GM23338 (cell line): ENCODE results near the gene GOSR2. TPM values are rescaled to one million over a fixed set of nuclear protein-coding genes. Genes with fewer than 3 reads are reported as not detected.

ENCODE experiments used
- ATAC-seq: fragments of 200-7000 bp; cut with Tn5 transposase; 3 replicates; pipeline ENCODE4 v1.9.1; 2020
- DNase-seq: peaks from one replicate; pipeline ENCODE4 v3.0.0-alpha.2; 2015; ENCODE audit warnings: low spot score
- H2AFZ ChIP-seq: fragments of 200-600 bp; sonication (generic); 2 replicates; pipeline ENCODE4 v1.8.0; 2016; ENCODE audit warnings: antibody characterized with exemption, mild to moderate bottlenecking, moderate library complexity
- H3F3A ChIP-seq: fragments of 200-600 bp; sonication (generic); replicated peaks from 2 replicates; pipeline ENCODE4 v1.8.0; 2017; ENCODE audit warnings: antibody characterized with exemption, mixed run types, low read depth
- H3K27ac ChIP-seq: fragments of 200-600 bp; sonication (generic); 2 replicates; pipeline ENCODE4 v1.6.1; 2016; ENCODE audit warnings: low read depth
- H3K27me3 ChIP-seq: fragments of 200-600 bp; sonication (generic); 2 replicates; pipeline ENCODE4 v1.8.0; 2016; ENCODE audit warnings: mild to moderate bottlenecking, mixed run types, moderate library complexity; ENCODE audit not compliant: insufficient read depth
- H3K36me3 ChIP-seq: fragments of 200-600 bp; sonication (generic); 2 replicates; pipeline ENCODE4 v1.8.0; 2016; ENCODE audit warnings: mild to moderate bottlenecking; ENCODE audit not compliant: insufficient read depth
- H3K4me1 ChIP-seq: fragments of 200-600 bp; sonication (generic); 2 replicates; pipeline ENCODE4 v1.8.0; 2016; ENCODE audit warnings: mild to moderate bottlenecking, moderate library complexity; ENCODE audit not compliant: insufficient read depth
- H3K4me2 ChIP-seq: fragments of 200-600 bp; sonication (generic); 2 replicates; pipeline ENCODE4 v1.7.1; 2017; ENCODE audit warnings: mixed run types
- H3K4me3 ChIP-seq: fragments of 200-600 bp; sonication (generic); 2 replicates; pipeline ENCODE4 v1.6.1; 2016; ENCODE audit warnings: mixed run types
- H3K79me2 ChIP-seq: fragments of 200-600 bp; sonication (generic); replicated peaks from 2 replicates; pipeline ENCODE4 v1.8.0; 2017; ENCODE audit warnings: mild to moderate bottlenecking; ENCODE audit not compliant: insufficient read depth
- H3K9me2 ChIP-seq: fragments of 200-600 bp; sonication (generic); 2 replicates; pipeline ENCODE4 v1.8.0; 2017; ENCODE audit not compliant: insufficient read depth
- H4K20me1 ChIP-seq: fragments of 200-600 bp; sonication (generic); replicated peaks from 2 replicates; pipeline ENCODE4 v1.8.0; 2017; ENCODE audit warnings: mild to moderate bottlenecking; ENCODE audit not compliant: insufficient read depth
- H3K27ac Mint-ChIP-seq: 2 replicates; pipeline ENCODE4 v1.8.0; 2020; ENCODE audit warnings: inconsistent platforms, mild to moderate bottlenecking, moderate library complexity, mixed read lengths
- H3K27me3 Mint-ChIP-seq: 3 replicates; pipeline ENCODE4 v1.8.0; 2022; ENCODE audit warnings: low read depth, mild to moderate bottlenecking, moderate library complexity, mixed read lengths, inconsistent platforms; ENCODE audit not compliant: insufficient read depth, poor library complexity
- H3K36me3 Mint-ChIP-seq: 3 replicates; pipeline ENCODE4 v1.8.0; 2021; ENCODE audit warnings: low read depth, mild to moderate bottlenecking, inconsistent platforms, moderate library complexity, mixed read lengths
- H3K4me1 Mint-ChIP-seq: 3 replicates; pipeline ENCODE4 v1.8.0; 2020; ENCODE audit warnings: mild to moderate bottlenecking, inconsistent platforms, mixed read lengths
- H3K4me3 Mint-ChIP-seq: 3 replicates; pipeline ENCODE4 v1.8.0; 2021; ENCODE audit warnings: moderate library complexity, mild to moderate bottlenecking, inconsistent platforms, mixed read lengths
- H3K9me3 Mint-ChIP-seq: 3 replicates; pipeline ENCODE4 v1.8.0; 2020; ENCODE audit warnings: moderate library complexity, mild to moderate bottlenecking, inconsistent platforms, mixed read lengths
- CREB1 ChIP-seq: fragments of 250-450 bp; sonication (Bioruptor Pico); IDR thresholded peaks from 2 replicates; pipeline ENCODE4 v1.5.0; 2020; ENCODE audit warnings: low read depth, mild to moderate bottlenecking, moderate library complexity
- CTCF ChIP-seq, 2 experiments: fragments of 200-600 bp in 1 of 2; sonication (generic) in 1 of 2; conservative IDR thresholded peaks; 2 replicates each; pipeline versions ENCODE4 v1.5.1 to v1.6.1; 2016 to 2017; ENCODE audit warnings: antibody characterized with exemption in 2 of 2, low read depth in 2 of 2, mild to moderate bottlenecking in 2 of 2, moderate library complexity in 1 of 2
- ETS1 ChIP-seq: IDR thresholded peaks from 2 replicates; pipeline ENCODE4 v1.6.1; 2016; ENCODE audit warnings: antibody characterized with exemption
- EZH2phosphoT487 ChIP-seq: fragments of 200-600 bp; sonication (generic); IDR thresholded peaks from one replicate; pipeline ENCODE4 v1.8.1; 2018; ENCODE audit warnings: antibody characterized with exemption; ENCODE audit not compliant: unreplicated experiment
- NANOG ChIP-seq: IDR thresholded peaks from 2 replicates; pipeline ENCODE4 v1.6.1; 2016; ENCODE audit warnings: antibody characterized with exemption, borderline replicate concordance
- POLR2AphosphoS5 ChIP-seq: IDR thresholded peaks from 2 replicates; pipeline ENCODE4 v1.6.1; 2016; ENCODE audit warnings: antibody characterized with exemption, low read depth
- ZNF114 ChIP-seq: fragments of 250-450 bp; sonication (Bioruptor Pico); IDR thresholded peaks from 2 replicates; pipeline ENCODE4 v1.5.0; 2020; ENCODE audit warnings: mild to moderate bottlenecking, moderate library complexity
- ZNF331 ChIP-seq: fragments of 250-450 bp; sonication (Bioruptor Pico); IDR thresholded peaks from 2 replicates; pipeline ENCODE4 v1.5.0; 2020; ENCODE audit warnings: low read depth, mild to moderate bottlenecking, moderate library complexity
- ZNF462 ChIP-seq: fragments of 250-450 bp; sonication (Bioruptor Pico); IDR thresholded peaks from 2 replicates; pipeline ENCODE4 v1.5.0; 2020; ENCODE audit warnings: mild to moderate bottlenecking, moderate library complexity
- polyA plus RNA-seq: library from polyadenylated mRNA; unstranded; fragments of >200 nt; fragmentation: Nextera tagmentation; extraction: Ambion mirVana; gene quantifications from 2 replicates; pipeline ENCODE4 v1.2.1, GENCODE V29; 2016
- total RNA-seq: library from RNA; depleted of rRNA; stranded (reverse); fragments of >200 nt; shearing (Covaris generic); gene quantifications from 2 replicates; pipeline ENCODE4 v1.2.3, GENCODE V29; 2014
- TF ChIP-seq, protein P1 (sequence below): IDR thresholded peaks from one replicate; pipeline ENCODE4 v1.6.1; 2018; ENCODE audit warnings: antibody characterized with exemption; ENCODE audit not compliant: unreplicated experiment

Gene GOSR2
- total and polyA plus RNA-seq, 2 experiments from 2014 or later, result 33.2 to 36.2 TPM

DNA sequence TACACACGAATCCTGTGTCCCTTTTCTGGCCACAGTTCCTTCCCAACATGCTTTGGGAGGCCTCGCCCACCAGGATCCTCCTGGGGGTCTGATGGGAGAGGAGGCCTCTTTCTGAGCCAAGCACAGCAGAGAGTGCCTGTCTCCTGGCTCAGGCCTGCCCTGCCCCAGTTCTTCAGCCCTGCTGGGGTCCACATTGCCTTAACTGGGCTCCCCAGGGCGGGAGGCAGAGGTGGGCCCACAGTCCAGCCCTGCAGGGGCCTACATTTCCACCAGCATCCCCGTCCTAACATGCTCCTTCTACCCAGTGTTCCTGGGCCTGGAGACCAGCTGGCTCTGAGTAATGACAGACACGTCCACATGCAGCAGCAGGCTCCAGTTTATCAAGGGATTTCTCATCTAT is 41.9 kb upstream of the GOSR2 start (continued):
- TF ChIP-seq ZNF462 (CRISPR knock-in tag), result no peak
- no peak for TF ChIP-seq CREB1 (CRISPR knock-in tag)
- no peak for TF ChIP-seq ETS1

DNA sequence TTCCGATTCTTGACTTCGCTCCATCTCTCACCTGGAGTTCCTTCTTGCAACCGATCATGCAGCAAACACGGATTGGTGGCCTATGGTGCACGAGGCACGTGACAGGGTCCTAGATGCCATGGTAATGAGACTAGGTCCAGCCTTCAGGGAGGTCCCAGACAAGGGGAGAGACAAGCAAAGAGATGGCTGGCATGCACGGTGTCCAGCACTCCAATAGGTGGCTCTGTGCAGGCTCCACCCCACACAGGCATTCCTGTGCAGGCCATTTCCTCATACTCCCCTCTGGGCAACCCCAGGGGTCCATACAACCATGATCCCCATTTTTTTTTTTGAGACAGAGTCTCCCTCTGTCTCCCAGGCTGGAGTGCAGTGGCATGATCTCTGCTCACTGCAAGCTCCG is 40.3 kb upstream of the GOSR2 start:
- Histone ChIP-seq H3K9me2 (no peaks in the 10 kb centered on the region), H3K36me3 (no peaks in the 10 kb centered on the region), H2AFZ (no peak overlapping the region), H3K4me1 (no peaks in the 10 kb centered on the region), H3K4me3 (no peak overlapping the region), H3K27me3 (no peaks in the 10 kb centered on the region), H3K4me2 (no peak overlapping the region), H3F3A (no peaks in the 10 kb centered on the region), H3K79me2 (no peaks in the 10 kb centered on the region), H4K20me1 (no peaks in the 10 kb centered on the region; the same call in 1 of the 2 replicates), H3K27ac (no peak overlapping the region)
- Mint-ChIP-seq H3K4me1 (no peaks in the 10 kb centered on the region), H3K4me3 (no peak overlapping the region), H3K9me3 (no peaks in the 10 kb centered on the region), H3K36me3 (no peaks in the 10 kb centered on the region), H3K27me3 (peaks cover 10% of the 10 kb centered on the region), H3K27ac (no peak overlapping the region)
- ATAC-seq, result no peak
- DNase-seq, result no peak
- no peak for TF ChIP-seq ZNF114 (CRISPR knock-in tag)
- no peak for TF ChIP-seq POLR2AphosphoS5
- TF ChIP-seq, protein P1, sequence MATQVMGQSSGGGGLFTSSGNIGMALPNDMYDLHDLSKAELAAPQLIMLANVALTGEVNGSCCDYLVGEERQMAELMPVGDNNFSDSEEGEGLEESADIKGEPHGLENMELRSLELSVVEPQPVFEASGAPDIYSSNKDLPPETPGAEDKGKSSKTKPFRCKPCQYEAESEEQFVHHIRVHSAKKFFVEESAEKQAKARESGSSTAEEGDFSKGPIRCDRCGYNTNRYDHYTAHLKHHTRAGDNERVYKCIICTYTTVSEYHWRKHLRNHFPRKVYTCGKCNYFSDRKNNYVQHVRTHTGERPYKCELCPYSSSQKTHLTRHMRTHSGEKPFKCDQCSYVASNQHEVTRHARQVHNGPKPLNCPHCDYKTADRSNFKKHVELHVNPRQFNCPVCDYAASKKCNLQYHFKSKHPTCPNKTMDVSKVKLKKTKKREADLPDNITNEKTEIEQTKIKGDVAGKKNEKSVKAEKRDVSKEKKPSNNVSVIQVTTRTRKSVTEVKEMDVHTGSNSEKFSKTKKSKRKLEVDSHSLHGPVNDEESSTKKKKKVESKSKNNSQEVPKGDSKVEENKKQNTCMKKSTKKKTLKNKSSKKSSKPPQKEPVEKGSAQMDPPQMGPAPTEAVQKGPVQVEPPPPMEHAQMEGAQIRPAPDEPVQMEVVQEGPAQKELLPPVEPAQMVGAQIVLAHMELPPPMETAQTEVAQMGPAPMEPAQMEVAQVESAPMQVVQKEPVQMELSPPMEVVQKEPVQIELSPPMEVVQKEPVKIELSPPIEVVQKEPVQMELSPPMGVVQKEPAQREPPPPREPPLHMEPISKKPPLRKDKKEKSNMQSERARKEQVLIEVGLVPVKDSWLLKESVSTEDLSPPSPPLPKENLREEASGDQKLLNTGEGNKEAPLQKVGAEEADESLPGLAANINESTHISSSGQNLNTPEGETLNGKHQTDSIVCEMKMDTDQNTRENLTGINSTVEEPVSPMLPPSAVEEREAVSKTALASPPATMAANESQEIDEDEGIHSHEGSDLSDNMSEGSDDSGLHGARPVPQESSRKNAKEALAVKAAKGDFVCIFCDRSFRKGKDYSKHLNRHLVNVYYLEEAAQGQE, result no peak
- TF ChIP-seq ZNF331 (CRISPR knock-in tag), result no peak
- no peak for TF ChIP-seq NANOG
- TF ChIP-seq CTCF (conservative IDR thresholded peaks at IDR 0.05; ENCODE audit: low read depth in 2 of 2), result no peak
- no peak for TF ChIP-seq CREB1 (CRISPR knock-in tag)
- TF ChIP-seq EZH2phosphoT487, result no peak
